ENCODE data around the gene PEX7.

DNA sequence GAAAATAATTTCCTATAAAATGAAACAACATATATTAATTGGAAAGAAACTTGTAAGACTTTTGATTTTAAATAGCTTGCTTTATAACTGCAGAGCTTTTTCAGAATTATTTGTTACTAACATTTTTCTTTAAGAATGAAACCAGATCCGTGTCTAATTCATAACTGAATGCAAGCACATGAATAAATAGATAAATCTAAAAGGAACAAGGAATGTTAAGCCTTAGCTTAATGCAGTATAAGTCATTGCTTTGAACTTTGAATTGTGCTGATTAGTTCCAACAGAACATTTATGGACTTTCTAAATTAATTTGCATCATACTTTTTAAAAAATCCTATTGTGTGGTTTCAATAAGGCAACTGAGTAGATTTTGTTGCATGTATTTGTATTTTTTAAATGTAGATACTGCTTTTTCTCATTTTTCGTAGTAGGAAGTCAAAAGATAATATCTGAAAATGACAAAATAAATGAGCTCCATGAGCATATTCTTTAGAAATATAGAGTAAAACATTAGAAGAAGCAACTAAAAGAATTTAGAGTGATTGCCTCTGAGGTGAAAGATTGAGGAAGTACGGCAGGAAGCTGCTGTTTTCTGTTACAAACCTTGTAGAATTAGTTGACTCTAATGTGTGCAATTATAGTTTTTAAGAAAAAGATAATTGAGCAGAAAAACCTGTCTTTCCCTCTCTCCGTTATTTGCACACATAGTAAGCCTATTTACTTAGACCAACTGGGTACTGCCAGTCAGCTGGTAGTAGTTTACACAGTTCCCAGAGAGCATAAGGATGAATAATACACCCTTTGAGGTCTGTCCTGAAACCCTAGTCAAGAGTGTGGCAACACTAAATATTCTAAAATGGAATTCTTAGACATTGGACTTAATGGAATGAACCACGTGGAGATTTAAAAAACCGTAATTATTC lies 67.1 kb downstream of the PEX7 start:
- TF ChIP-seq, protein P1, sequence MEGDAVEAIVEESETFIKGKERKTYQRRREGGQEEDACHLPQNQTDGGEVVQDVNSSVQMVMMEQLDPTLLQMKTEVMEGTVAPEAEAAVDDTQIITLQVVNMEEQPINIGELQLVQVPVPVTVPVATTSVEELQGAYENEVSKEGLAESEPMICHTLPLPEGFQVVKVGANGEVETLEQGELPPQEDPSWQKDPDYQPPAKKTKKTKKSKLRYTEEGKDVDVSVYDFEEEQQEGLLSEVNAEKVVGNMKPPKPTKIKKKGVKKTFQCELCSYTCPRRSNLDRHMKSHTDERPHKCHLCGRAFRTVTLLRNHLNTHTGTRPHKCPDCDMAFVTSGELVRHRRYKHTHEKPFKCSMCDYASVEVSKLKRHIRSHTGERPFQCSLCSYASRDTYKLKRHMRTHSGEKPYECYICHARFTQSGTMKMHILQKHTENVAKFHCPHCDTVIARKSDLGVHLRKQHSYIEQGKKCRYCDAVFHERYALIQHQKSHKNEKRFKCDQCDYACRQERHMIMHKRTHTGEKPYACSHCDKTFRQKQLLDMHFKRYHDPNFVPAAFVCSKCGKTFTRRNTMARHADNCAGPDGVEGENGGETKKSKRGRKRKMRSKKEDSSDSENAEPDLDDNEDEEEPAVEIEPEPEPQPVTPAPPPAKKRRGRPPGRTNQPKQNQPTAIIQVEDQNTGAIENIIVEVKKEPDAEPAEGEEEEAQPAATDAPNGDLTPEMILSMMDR (IDR thresholded peaks at IDR 0.05), result no peak
- TF ChIP-seq POLR2A (IDR thresholded peaks at IDR 0.05) (no peak), POLR2AphosphoS5 (IDR thresholded peaks at IDR 0.05; ENCODE audit: insufficient read depth in 1 of 2, low read depth in 1 of 2) (no peak)

All from vagina (tissue), 2 donors.